ENCODE measurements around the gene AKAP6.

The AKAP6 gene

GRCh38 chr14:32682214-32682613 lies 353.1 kb downstream of the AKAP6 start:
- no peak for DNase-seq

- no peak for DNase-seq
These were observed 354.6 kb downstream of the AKAP6 start for GRCh38 chr14:32683679-32684078.

- DNase-seq: no peak
These were observed 359.8 kb downstream of the AKAP6 start for GRCh38 chr14:32688941-32689340.

GRCh38 chr14:32692441-32692840 lies 363.3 kb downstream of the AKAP6 start:
- no peak for DNase-seq

- DNase-seq: no peak
These were observed 364.0 kb downstream of the AKAP6 start for GRCh38 chr14:32693114-32693513.

GRCh38 chr14:32694795-32695449 lies 365.8 kb downstream of the AKAP6 start:
- DNase-seq: no peak

GRCh38 chr14:32696325-32697091 lies 367.4 kb downstream of the AKAP6 start:
- no peak for DNase-seq

GRCh38 chr14:32697114-32697513 lies 368.0 kb downstream of the AKAP6 start:
- no peak for DNase-seq

- no peak for DNase-seq
These were observed 368.6 kb downstream of the AKAP6 start for GRCh38 chr14:32697704-32698103.

GRCh38 chr14:32698831-32699230 lies 369.7 kb downstream of the AKAP6 start:
- DNase-seq: no peak

GRCh38 chr14:32701475-32701874 lies 372.4 kb downstream of the AKAP6 start:
- DNase-seq: no peak

GRCh38 chr14:32702088-32702487 lies 373.0 kb downstream of the AKAP6 start:
- no peak for DNase-seq

- no peak for DNase-seq
These were observed 373.5 kb downstream of the AKAP6 start for GRCh38 chr14:32702562-32702961.

- DNase-seq: no peak
These were observed 374.1 kb downstream of the AKAP6 start for GRCh38 chr14:32703183-32703621.

- DNase-seq: no peak
These were observed 377.8 kb downstream of the AKAP6 start for GRCh38 chr14:32706721-32707519.

GRCh38 chr14:32707742-32708500 lies 378.8 kb downstream of the AKAP6 start:
- no peak for DNase-seq

- no peak for DNase-seq
These were observed 379.9 kb downstream of the AKAP6 start for GRCh38 chr14:32709027-32709426.

- no peak for DNase-seq
These were observed 381.2 kb downstream of the AKAP6 start for GRCh38 chr14:32710231-32710671.

- no peak for DNase-seq
These were observed 381.9 kb downstream of the AKAP6 start for GRCh38 chr14:32710731-32711680.

- no peak for DNase-seq
These were observed 384.8 kb downstream of the AKAP6 start for GRCh38 chr14:32713856-32714255.

GRCh38 chr14:32719601-32720000 lies 390.5 kb downstream of the AKAP6 start:
- DNase-seq: no peak

- no peak for DNase-seq
These were observed 391.8 kb downstream of the AKAP6 start for GRCh38 chr14:32720927-32721326.
